ENCODE measurements around the gene NT5C2.
"Not testable (repeated sequence)": the region's sequence is repeated elsewhere in the genome, so short reads cannot be mapped to it uniquely, and the experiment has no call there.

The NT5C2 gene

DNA sequence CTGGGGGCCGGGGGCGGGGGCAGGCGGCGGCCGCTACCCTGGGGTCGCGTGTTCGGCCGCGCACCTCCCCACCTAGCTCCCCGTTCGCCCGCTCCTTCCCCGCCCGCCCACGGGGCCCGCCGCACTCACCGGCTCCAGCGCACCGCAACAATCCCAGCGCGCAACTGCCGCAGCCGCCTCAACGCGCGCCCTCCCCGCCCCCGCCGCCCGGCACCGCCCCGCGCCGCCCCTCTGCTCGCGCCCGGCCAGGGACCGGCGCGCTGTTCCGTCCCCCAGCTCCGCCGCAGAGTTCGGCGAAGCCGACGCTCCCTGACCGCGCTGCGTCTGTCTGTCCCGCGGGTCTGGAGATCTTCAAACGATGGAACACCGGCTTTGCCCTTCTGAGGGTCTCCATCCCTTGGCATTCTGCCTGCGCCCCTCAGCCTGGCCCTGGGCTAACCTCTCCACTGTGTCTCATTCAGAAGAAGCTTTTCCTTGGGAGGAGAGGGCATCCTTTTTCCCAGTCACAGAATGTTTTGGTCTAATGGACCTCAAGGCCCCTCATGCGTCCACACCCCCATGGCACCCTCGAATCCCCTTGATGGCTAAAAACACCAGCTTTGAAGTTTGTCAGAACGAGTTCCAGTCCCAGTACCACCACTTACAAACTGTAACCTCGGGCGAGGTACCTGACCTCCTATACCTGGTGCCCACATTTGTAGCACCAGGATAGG, at the start of gene NT5C2:
TSS of gene NT5C2 (minus strand) at position 166 of the 713 bp plus-strand sequence. CDS start 18,314 bp downstream, outside the sequence.
- peak; percentile 78 for DNase-seq

GRCh38 chr10:103241262-103242011, 48.4 kb upstream of the NT5C2 start:
- DNase-seq: peak; percentile 9

GRCh38 chr10:103238506-103239252, 45.6 kb upstream of the NT5C2 start:
- DNase-seq: no peak

- DNase-seq: no peak
Measured at GRCh38 chr10:103235775-103236174, 42.7 kb upstream of the NT5C2 start.

DNA sequence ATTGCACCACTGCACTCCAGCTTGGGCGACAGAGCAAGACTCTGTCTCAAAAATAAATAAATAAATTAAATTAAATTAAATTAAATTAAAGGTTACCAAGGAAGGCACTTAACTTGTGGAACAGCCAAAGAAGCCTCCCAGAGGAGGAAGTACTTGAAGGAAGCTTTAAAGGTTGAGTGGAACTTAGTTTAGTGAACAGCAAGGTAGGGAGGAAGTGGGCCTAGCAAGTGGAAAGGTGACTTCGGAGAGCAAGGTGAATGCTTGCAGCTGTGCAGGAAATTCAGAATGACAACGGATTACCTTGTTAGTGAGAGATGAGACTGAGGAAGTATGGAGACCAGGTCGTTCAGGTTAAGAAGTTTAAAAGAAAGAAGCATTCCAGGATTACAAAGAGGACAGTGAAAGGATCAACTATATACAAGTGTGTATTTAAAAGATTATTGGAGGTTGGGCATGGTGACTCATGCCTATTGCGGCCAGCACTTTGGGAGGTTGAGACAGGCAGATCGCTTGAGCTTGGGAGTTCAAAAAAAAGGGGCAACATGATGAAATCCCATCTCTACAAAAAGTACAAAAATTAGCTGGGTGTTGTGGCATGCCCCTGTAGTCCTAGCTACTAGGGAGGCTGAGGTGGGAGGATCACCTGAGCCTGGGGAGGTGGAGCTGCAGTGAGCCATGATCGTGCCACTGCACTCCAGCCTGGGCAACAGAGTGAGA, 39.9 kb upstream of the NT5C2 start:
- DNase-seq: no peak

DNA sequence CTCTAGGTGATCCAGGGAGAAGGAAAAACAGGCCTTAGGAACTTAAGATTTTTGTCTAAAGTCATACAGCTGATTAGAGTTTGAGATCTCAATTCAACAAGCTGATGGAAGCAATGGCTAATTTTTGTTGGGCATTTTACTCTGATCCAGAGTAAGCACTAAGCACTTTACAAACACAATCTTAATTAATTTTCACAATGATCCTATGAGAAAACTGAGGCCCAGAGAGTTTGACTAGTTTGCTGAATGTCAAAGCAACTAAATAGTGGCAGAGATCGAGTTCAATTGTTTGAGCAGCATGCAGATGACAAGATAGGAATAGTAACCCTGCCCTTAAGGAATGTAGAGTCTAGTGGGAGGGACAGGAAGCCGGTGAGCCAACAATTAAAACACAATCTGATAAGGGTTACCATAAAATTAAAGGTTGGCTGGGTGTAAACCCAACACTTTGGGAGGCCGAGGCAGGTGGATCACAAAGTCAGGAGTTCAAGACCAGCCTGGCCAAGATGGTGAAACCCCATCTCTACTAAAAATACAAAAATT, 39.1 kb upstream of the NT5C2 start:
- DNase-seq: no peak

DNA sequence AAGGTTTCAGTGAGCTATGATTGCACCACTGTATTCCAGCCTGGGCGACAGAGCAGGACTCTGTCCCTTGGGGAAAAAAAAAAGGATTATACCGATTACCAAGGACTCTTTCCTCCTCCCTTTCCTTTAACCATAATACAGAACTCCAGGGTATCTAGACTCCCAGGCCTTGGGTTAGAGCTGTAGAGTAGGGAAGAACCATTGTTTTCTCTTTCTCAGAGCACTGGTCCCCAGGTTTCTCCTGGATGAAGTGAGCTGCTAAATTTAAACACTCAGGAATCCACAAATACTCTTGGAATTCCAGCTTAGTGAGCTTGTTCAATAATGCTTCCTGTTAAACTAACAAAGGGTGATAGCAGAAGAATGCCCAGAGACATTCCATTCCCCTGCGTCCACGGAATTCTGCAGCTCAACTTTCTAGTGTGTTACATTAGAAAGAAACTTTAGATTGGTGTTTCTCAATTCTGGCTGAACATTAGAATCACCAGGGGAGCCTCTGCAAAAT, 38.0 kb upstream of the NT5C2 start:
- no peak for DNase-seq

GRCh38 chr10:103227416-103227815, 34.3 kb upstream of the NT5C2 start:
- DNase-seq: no peak

- DNase-seq: no peak
Measured at GRCh38 chr10:103225939-103226338, 32.9 kb upstream of the NT5C2 start.

DNA sequence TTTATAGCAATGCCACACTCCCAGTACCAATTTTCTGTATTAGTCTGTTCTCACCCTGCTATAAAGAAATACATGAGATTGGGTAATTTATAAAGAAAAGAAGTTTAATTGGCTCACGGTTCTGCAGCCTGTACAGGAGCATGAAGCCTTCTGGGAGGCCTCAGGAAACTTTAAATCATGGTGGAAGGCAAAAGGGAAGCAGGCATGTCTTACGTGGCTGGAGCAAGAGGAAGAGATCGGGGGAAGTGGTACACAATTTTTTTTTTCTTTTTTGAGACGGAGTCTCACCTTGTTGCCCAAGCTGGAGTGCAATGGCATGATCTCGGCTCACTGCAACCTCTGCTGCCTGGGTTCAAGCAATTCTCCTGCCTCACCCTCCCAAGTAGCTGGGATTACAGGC, 31.6 kb upstream of the NT5C2 start:
- not testable (repeated sequence) for DNase-seq

DNA sequence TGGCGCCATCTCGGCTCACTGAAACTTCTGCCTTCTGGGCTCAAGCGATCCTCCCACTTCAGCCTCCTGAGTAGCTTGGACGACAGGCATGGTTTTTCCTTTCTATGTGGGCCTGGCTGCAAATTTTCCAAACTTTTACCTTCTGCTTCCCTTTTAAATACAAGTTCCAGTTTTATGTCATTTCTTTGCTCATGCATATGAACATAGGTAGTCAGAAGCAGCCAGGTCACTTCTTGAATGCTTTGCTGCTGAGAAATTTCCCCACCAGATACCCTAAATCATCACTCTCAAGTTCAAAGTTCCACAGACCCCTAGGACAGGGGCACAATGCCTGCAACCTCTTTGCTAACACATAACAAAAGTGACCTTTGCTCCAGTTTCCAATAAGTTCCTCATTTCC, 31.1 kb upstream of the NT5C2 start:
- DNase-seq: no peak

DNA sequence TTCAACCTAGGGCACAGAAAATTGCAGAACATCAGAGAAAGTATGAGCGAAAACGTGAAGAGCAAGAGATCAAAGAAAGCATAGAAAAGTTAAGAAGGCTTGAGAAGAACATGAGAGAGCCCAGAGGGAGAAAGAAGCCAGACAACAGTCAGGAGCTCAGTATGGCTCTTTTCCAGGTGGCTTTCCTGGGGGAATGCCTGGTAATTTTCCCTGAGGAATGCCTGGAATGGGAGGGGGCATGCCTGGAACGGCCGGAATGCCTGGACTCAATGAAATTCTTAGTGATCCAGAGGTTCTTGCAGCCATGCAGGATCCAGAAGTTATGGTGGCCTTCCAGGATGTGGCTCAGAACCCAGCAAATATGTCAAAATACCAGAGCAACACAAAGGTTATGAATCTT, 23.3 kb upstream of the NT5C2 start:
- DNase-seq: not testable (repeated sequence)

DNA sequence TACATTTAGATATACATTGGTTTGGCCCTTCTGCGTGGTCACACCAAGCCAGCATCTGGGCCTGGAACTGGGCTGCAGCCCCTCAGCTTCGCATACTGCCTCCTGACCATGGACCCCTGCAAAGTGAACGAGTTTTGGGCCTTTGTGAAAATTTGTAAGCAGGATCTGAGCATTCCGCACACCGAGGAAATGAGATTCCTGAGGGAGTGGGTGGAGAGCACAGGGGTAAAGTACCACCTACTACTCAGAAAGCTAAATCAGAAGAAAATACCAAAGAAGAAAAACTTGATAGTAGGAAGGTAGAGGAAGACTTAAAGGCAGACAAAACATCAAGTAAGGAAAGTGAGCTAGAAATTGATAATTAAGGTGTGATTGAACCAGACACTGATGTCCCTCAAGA, 22.5 kb upstream of the NT5C2 start:
- DNase-seq: no peak

- DNase-seq: not testable (repeated sequence)
Measured at GRCh38 chr10:103210262-103210661, 17.2 kb upstream of the NT5C2 start.

DNA sequence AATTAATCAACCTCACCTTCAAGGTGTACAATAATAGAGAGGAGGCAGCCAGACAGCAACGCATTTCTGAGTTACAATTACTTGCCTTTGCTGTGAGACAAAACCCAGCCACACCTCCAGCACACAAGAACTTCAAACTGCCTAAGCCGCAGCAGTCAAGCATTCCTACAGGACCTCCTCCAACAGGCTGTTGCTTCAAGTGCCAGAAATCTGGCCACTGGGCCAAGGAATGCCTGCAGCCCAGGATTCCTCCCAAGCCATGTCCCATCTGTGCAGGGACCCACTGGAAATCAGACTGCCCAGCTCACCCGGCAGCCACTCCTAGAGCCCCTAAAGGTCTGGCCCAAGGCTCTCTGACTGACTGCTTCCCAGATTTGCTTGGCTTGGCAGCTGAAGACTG, 14.6 kb upstream of the NT5C2 start:
- not testable (repeated sequence) for DNase-seq

GRCh38 chr10:103207141-103207540, 14.1 kb upstream of the NT5C2 start:
- DNase-seq: no peak

GRCh38 chr10:103206715-103207114, 13.6 kb upstream of the NT5C2 start:
- DNase-seq: not testable (repeated sequence)

DNA sequence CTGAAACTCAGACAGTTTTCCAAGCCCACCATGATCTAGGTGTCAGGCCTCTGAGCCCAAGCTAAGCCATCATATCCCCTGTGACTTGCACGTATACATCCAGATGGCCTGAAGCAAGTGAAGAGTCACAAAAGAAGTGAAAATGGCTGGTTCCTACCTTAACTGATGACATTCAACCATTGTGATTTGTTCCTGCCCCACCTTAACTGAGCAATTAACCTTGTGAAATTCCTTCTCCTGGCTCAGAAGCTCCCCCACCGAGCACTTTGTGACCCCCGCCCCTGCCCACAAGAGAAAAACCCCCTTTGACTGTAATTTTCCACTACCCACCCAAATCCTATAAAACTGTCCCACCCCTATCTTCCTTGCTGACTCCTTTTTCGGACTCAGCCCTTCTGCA, 12.3 kb upstream of the NT5C2 start:
- not testable (repeated sequence) for DNase-seq

GRCh38 chr10:103204353-103205255, 11.5 kb upstream of the NT5C2 start:
- DNase-seq: no peak

DNA sequence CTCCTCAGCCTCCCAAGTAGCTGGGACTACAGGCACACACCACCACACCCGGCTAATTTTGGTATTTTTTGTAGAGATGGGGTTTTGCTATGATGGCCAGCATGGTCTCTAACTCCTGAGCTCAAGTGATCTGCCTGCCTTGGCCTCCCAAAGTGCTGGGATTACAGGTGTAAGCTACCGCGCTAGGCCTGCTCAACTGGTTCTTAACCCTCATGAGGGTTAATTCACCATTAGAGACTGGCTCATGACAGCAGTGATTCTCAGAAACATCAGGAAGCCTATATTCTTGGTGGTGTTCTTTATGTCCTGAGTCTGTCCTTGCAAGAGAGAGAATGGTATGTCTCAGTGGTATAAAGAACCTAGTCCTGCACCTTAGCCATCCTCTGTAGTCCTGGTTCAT, 10.4 kb upstream of the NT5C2 start:
- DNase-seq: no peak

DNA sequence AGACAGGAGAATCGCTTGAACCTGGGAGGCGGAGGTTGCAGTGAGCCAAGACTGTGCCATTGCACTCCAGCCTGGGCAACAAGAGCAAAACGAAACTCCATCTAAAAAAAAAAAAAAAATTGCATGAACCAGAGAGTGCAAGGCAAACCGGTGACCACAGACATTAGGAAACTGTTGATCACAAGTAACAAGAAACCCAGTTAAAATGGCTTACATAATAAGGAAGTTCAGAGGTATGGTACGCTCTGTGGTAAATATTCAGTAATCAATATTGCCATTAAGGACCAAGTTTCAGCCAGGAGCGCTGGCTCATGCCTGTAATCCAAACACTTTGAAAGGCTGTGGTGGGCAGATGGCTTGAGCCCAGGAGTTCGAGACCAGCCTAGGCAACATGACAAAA, 9.2 kb upstream of the NT5C2 start:
- no peak for DNase-seq
